ENCODE measurements around the gene MOSMO. TPM values are rescaled to one million over a fixed set of nuclear protein-coding genes. Genes with fewer than 3 reads are reported as not detected.
A peak's percentile ranks its signal among the peaks of the same experiment; 100 is the strongest.
"Not testable (repeated sequence)": the region's sequence is repeated elsewhere in the genome, so short reads cannot be mapped to it uniquely, and the experiment has no call there.

MOSMO gene
- total RNA-seq, 2 donors from 2014 or later: 10.9 to 14.2 TPM

- H3K27ac Mint-ChIP-seq: peak overlapping the region; percentile 58
- H3K4me1 Mint-ChIP-seq: peaks cover 43% of the 10 kb centered on the region
- no peak overlapping the region for H3K4me3 Mint-ChIP-seq
- H3K27me3 Mint-ChIP-seq: no peaks in the 10 kb centered on the region
- no peaks in the 10 kb centered on the region for H3K36me3 Mint-ChIP-seq (ENCODE audit: low read depth)
- H3K9me3 Mint-ChIP-seq: no peaks in the 10 kb centered on the region
- no peak for ATAC-seq (replicated peaks)
These were observed 4.3 kb downstream of the MOSMO start for GRCh38 chr16:22012241-22012640.

- H3K4me1 Mint-ChIP-seq: peaks cover 48% of the 10 kb centered on the region
- H3K27me3 Mint-ChIP-seq: no peaks in the 10 kb centered on the region
- H3K4me3 Mint-ChIP-seq: peak overlapping the region; percentile 8
- no peaks in the 10 kb centered on the region for H3K9me3 Mint-ChIP-seq
- no peak for ATAC-seq (replicated peaks)
- peak overlapping the region; percentile 70 for H3K27ac Mint-ChIP-seq
- no peaks in the 10 kb centered on the region for H3K36me3 Mint-ChIP-seq (ENCODE audit: low read depth)
These were observed 5.6 kb downstream of the MOSMO start for GRCh38 chr16:22013486-22013885.

- Mint-ChIP-seq H3K27me3 (no peaks in the 10 kb centered on the region), H3K27ac (peak overlapping the region; percentile 70), H3K4me1 (peaks cover 57% of the 10 kb centered on the region), H3K36me3 (ENCODE audit: low read depth) (no peaks in the 10 kb centered on the region), H3K4me3 (peak overlapping the region; percentile 8), H3K9me3 (no peaks in the 10 kb centered on the region)
- no peak for ATAC-seq (replicated peaks)
These were observed 6.5 kb downstream of the MOSMO start for GRCh38 chr16:22014271-22014873.

GRCh38 chr16:22016927-22017326 is 9.0 kb downstream of the MOSMO start:
- no peak for ATAC-seq (replicated peaks)
- peaks cover 54% of the 10 kb centered on the region for H3K4me1 Mint-ChIP-seq
- H3K27me3 Mint-ChIP-seq: no peaks in the 10 kb centered on the region
- H3K9me3 Mint-ChIP-seq: no peaks in the 10 kb centered on the region
- H3K4me3 Mint-ChIP-seq: no peak overlapping the region
- no peaks in the 10 kb centered on the region for H3K36me3 Mint-ChIP-seq (ENCODE audit: low read depth)
- no peak overlapping the region for H3K27ac Mint-ChIP-seq

GRCh38 chr16:22018559-22018958 is 10.6 kb downstream of the MOSMO start:
- H3K27ac Mint-ChIP-seq: no peak overlapping the region

GRCh38 chr16:22022151-22022550 is 14.2 kb downstream of the MOSMO start:
- H3K27me3 Mint-ChIP-seq: no peaks in the 10 kb centered on the region
- H3K36me3 Mint-ChIP-seq (ENCODE audit: low read depth): peaks cover 12% of the 10 kb centered on the region
- peaks cover 36% of the 10 kb centered on the region for H3K4me1 Mint-ChIP-seq
- H3K9me3 Mint-ChIP-seq: no peaks in the 10 kb centered on the region
- no peak overlapping the region for H3K27ac Mint-ChIP-seq
- no peak for ATAC-seq (replicated peaks)
- H3K4me3 Mint-ChIP-seq: no peak overlapping the region

More at GRCh38 chr16:22018559-22018958, 10.6 kb downstream of the MOSMO start:
- ATAC-seq (replicated peaks): no peak
- Mint-ChIP-seq H3K36me3 (ENCODE audit: low read depth) (peaks cover 6% of the 10 kb centered on the region), H3K4me3 (no peak overlapping the region), H3K27me3 (no peaks in the 10 kb centered on the region), H3K9me3 (no peaks in the 10 kb centered on the region), H3K4me1 (peaks cover 44% of the 10 kb centered on the region)

GRCh38 chr16:22023505-22023904 is 15.6 kb downstream of the MOSMO start:
- Mint-ChIP-seq H3K4me1 (peaks cover 28% of the 10 kb centered on the region), H3K27me3 (no peaks in the 10 kb centered on the region), H3K36me3 (ENCODE audit: low read depth) (peaks cover 12% of the 10 kb centered on the region), H3K9me3 (no peaks in the 10 kb centered on the region), H3K27ac (no peak overlapping the region), H3K4me3 (no peak overlapping the region)
- no peak for ATAC-seq (replicated peaks)

GRCh38 chr16:22024785-22025184 is 16.9 kb downstream of the MOSMO start:
- not testable (repeated sequence) for H3K27ac Mint-ChIP-seq; H3K4me3 Mint-ChIP-seq; ATAC-seq (replicated peaks); H3K27me3 Mint-ChIP-seq; H3K9me3 Mint-ChIP-seq
- H3K36me3 Mint-ChIP-seq (ENCODE audit: low read depth): peaks cover 22% of the 10 kb centered on the region
- H3K4me1 Mint-ChIP-seq: peaks cover 20% of the 10 kb centered on the region

- H3K4me1 Mint-ChIP-seq: peaks cover 18% of the 10 kb centered on the region
- no peaks in the 10 kb centered on the region for H3K9me3 Mint-ChIP-seq
- no peaks in the 10 kb centered on the region for H3K27me3 Mint-ChIP-seq
- no peak overlapping the region for H3K27ac Mint-ChIP-seq
- H3K4me3 Mint-ChIP-seq: no peak overlapping the region
- ATAC-seq (replicated peaks): no peak
- peaks cover 28% of the 10 kb centered on the region for H3K36me3 Mint-ChIP-seq (ENCODE audit: low read depth)
These were observed 19.7 kb downstream of the MOSMO start for GRCh38 chr16:22027633-22028032.

GRCh38 chr16:22029632-22030031 is 21.7 kb downstream of the MOSMO start:
- Mint-ChIP-seq H3K27ac (no peak overlapping the region), H3K9me3 (no peaks in the 10 kb centered on the region), H3K36me3 (ENCODE audit: low read depth) (peaks cover 33% of the 10 kb centered on the region), H3K4me1 (peaks cover 23% of the 10 kb centered on the region), H3K4me3 (no peak overlapping the region), H3K27me3 (no peaks in the 10 kb centered on the region)
- ATAC-seq (replicated peaks): no peak

GRCh38 chr16:22030087-22030812 is 22.3 kb downstream of the MOSMO start:
- no peaks in the 10 kb centered on the region for H3K27me3 Mint-ChIP-seq
- no peaks in the 10 kb centered on the region for H3K9me3 Mint-ChIP-seq
- peaks cover 27% of the 10 kb centered on the region for H3K4me1 Mint-ChIP-seq
- no peak overlapping the region for H3K27ac Mint-ChIP-seq
- H3K4me3 Mint-ChIP-seq: no peak overlapping the region
- ATAC-seq (replicated peaks): no peak
- peaks cover 37% of the 10 kb centered on the region for H3K36me3 Mint-ChIP-seq (ENCODE audit: low read depth)

GRCh38 chr16:22031483-22032083 is 23.7 kb downstream of the MOSMO start:
- Mint-ChIP-seq H3K27me3 (no peaks in the 10 kb centered on the region), H3K4me1 (peaks cover 22% of the 10 kb centered on the region), H3K9me3 (no peaks in the 10 kb centered on the region), H3K4me3 (no peak overlapping the region), H3K36me3 (ENCODE audit: low read depth) (peaks cover 43% of the 10 kb centered on the region), H3K27ac (peak overlapping the region; percentile 3)
- peak; percentile 39 for ATAC-seq (replicated peaks)

GRCh38 chr16:22034503-22034902 is 26.6 kb downstream of the MOSMO start:
- peak overlapping the region; percentile 7 for H3K4me3 Mint-ChIP-seq
- no peak overlapping the region for H3K27ac Mint-ChIP-seq
- no peaks in the 10 kb centered on the region for H3K9me3 Mint-ChIP-seq
- peaks cover 17% of the 10 kb centered on the region for H3K4me1 Mint-ChIP-seq
- ATAC-seq (replicated peaks): no peak
- H3K36me3 Mint-ChIP-seq (ENCODE audit: low read depth): peaks cover 47% of the 10 kb centered on the region
- no peaks in the 10 kb centered on the region for H3K27me3 Mint-ChIP-seq

- H3K4me3 Mint-ChIP-seq: peak overlapping the region; percentile 7
- ATAC-seq (replicated peaks): peak; percentile 59
- no peaks in the 10 kb centered on the region for H3K27me3 Mint-ChIP-seq
- H3K36me3 Mint-ChIP-seq (ENCODE audit: low read depth): peaks cover 41% of the 10 kb centered on the region
- H3K27ac Mint-ChIP-seq: peak overlapping the region; percentile 30
- H3K4me1 Mint-ChIP-seq: peaks cover 17% of the 10 kb centered on the region
- no peaks in the 10 kb centered on the region for H3K9me3 Mint-ChIP-seq
These were observed 27.2 kb downstream of the MOSMO start for GRCh38 chr16:22035153-22035552.

GRCh38 chr16:22043882-22044281 is 36.0 kb downstream of the MOSMO start:
- H3K27me3 Mint-ChIP-seq; H3K4me1 Mint-ChIP-seq; ATAC-seq (replicated peaks); H3K9me3 Mint-ChIP-seq; H3K4me3 Mint-ChIP-seq; H3K36me3 Mint-ChIP-seq (ENCODE audit: low read depth); H3K27ac Mint-ChIP-seq: not testable (repeated sequence)
